ENCODE results near the gene BBS4.
"Not testable (repeated sequence)": the region's sequence is repeated elsewhere in the genome, so short reads cannot be mapped to it uniquely, and the experiment has no call there.

The BBS4 gene

DNA sequence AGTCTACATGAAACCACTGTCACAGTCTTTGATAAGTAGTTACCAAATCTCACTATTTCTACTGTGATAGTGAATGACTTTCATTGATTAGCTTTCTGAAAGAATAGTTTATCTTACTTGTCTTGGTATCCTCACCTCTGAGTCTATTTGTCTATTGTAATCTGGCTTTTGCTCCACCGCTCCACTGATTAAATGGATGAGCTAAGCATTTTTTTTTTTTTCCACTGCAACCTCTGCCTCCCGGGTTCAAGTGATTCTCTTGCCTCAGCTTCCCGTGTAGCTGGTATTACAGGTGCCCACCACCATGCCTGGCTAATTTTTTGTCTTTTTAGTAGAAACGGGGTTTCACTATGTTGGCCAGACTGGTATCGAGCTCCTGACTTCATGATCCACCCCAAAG, 12.9 kb downstream of the BBS4 start:
- DNase-seq (ENCODE audit: low read depth): no peak

DNA sequence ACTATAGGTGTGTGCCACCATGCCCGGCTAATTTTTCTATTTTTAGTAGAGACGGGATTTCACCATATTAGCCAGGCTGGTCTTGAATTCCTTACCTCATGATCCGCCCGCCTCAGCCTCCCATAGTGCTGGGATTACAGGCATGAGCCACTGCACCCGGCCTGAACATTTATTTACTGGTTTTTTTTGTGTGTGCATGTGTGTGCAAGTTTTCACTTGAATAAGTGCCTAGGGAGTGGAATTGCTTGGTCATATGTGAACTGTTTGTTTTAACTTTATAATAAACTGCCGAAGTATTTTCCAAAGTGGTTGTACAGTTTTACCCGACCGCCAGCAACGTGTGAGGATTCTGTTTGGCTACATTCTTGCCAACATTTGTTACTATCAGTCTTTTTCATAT, 14.1 kb downstream of the BBS4 start:
- DNase-seq (ENCODE audit: low read depth): no peak

DNA sequence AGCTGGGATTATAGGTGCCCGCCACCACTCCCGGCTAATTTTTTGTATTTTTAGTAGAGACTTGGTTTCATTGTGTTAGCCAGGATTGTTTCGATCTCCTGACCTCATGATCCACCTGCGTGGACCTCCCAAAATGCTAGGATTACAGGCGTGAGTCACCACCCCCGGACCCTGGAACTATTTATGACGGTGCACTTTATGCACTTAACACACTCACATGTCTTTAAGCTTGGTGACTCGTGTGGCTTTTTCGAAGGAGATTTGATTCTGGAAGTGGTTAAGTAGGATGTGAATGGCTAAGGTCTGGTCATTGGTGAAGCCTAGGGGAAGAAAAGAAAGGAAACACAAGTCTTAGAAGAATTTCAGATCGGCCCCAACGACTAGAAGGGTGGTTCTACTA, 20.3 kb downstream of the BBS4 start:
- peak; percentile 21 for DNase-seq (ENCODE audit: low read depth)

DNA sequence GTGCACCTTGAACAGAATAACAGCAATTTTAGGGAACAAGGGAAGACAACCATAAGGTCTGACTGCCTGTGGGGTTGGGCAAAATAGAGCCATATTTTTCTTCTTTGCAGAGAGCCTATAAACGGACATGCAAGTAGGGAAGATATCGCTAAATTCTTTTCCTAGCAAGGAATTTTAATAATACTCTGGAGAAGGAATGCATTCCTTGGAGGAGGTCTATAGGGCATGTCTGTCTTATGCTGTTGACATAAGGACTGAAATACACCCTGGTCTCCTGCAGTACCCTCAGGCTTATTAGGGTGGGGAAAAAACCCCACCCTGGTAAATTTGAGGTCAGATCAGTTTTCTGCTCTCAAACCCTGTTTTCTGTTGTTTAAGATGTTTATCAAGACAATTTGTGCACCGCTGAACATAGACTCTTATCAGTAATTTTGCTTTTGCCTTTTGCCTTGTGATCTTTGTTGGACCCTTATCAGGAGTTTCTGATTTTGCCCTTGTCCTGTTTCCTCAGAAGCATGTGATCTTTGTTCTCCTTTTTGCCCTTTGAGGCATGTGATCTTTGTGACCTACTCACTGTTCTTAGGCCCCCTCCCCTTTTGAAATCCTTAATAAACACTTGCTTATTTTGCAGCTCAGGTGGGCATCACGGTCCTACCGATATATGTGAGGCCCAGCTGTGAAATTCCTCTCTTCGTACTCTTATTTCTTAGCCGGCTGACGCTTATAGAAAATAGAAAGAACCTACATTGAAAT, 22.7 kb downstream of the BBS4 start:
- DNase-seq (ENCODE audit: low read depth): not testable (repeated sequence)

GRCh38 chr15:72722071-72722696, 36.2 kb downstream of the BBS4 start:
- peak; percentile 53 for DNase-seq (ENCODE audit: low read depth)

DNA sequence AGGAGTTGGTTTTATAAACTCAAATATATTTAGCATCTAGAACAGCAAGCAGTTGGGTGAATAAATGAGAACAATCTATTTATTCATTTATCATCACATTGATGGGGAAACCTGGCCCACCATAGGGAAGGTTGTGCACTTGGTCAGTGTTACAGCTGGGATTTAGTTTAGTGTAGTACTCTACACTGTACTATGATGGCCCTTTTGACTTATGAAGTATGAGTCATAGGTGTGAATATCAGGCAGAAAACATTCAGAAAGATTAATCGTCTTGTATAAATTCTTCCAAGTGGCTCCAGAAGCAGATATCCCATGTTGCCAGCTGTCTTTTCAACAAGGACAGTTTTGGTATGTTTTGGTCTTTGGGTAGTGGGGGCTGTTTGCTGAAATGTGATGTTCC, 38.0 kb downstream of the BBS4 start:
- peak; percentile 36 for DNase-seq (ENCODE audit: low read depth)

- DNase-seq (ENCODE audit: low read depth): no peak
Measured at GRCh38 chr15:72725446-72725845, 39.4 kb downstream of the BBS4 start.

DNA sequence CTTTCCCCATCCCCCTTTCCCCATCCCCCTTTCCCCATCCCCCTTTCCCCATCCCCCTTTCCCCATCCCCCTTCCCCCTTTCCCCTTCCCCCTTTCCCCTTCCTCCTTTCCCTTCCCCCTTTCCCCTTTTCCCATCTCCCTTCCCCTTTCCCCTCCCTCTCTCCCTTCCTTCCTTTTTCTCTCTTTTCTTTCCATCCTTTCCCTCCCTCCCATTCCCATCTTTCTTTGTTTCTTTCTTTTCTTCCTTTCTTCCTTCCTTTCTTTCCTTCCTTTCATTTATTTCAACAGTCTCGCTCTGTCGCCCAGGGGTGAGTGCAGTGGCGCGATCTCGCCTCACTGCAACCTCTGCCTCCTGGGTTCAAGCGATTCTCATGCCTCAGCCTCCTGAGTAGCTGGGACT, 39.8 kb downstream of the BBS4 start:
- DNase-seq (ENCODE audit: low read depth): not testable (repeated sequence)

- DNase-seq (ENCODE audit: low read depth): no peak
Measured at GRCh38 chr15:72727154-72727553, 41.1 kb downstream of the BBS4 start.

DNA sequence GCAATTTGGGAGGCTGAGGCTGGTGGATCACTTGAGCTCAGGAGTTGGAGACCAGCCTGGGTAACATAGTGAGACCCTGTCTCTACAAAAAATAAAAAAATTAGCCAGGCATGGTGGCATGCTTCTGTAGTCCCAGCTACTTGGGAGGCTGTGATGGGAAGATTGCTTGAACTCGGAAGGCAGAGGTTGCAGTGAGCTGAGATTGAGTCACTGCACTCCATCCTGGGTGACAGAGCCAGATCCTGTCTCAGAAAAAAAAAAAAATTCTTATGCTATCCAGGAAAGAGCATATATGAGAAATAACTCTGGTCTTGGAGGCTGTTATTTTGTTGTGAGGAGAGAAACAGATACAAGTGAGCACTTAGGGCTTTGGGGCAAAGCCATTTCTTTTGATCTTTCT, 42.2 kb downstream of the BBS4 start:
- DNase-seq (ENCODE audit: low read depth): not testable (repeated sequence)

DNA sequence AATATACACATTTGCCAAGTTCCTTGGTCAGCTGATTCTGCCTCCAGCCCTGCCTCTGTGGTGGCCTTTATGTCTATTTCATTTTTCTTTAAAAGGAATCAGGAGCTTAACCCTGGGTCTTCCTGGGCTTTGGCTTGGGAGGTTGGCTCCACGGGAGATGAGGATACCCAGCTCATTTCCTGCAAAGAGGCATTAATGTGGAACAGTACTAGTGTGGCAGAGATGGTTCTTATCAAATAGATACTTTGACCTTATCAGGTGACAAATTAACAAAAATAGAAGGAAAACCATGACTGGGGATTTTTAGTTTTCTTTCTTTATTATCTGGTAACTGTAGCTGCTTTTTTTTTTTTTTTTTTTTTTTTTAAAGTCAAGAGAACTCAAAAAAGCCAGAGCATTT, 42.8 kb downstream of the BBS4 start:
- DNase-seq (ENCODE audit: low read depth): no peak

DNA sequence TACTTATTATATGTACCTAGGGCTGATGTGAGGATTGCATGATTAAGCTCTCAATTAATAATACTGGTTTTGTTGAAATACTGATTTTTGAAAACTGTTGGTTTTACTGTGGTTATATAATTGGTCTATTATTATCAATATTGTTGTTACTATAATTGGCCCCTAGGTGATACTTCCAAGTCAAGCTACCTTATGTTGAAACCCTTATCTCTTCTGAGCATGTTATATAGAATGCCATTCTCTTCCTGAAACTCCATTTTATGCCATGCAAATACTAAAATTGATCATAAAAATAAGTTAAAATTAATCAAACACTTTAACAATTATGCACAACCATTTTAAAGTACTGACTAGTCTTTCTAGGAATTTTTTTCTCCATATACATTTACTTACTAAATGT, 46.1 kb downstream of the BBS4 start:
- no peak for DNase-seq (ENCODE audit: low read depth)

DNA sequence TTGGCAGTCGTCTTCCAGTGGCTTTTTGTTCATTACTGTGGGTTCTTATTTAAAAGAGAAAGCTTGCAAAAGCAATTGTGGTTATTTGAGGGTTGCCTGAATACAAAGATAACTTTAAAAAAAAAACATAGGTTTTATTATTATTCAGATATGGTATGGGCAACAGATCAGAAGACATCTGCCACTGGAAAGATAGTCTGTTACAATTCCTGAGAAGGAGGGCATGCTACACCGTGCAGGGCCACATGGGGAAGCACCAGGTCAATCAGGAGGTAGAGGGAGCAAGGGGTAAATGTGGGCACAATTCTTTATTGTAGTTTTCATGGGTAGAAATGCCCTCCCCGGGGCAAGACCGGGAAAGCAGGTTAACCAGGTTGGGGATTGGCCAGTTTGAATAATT, 46.5 kb downstream of the BBS4 start:
- no peak for DNase-seq (ENCODE audit: low read depth)

DNA sequence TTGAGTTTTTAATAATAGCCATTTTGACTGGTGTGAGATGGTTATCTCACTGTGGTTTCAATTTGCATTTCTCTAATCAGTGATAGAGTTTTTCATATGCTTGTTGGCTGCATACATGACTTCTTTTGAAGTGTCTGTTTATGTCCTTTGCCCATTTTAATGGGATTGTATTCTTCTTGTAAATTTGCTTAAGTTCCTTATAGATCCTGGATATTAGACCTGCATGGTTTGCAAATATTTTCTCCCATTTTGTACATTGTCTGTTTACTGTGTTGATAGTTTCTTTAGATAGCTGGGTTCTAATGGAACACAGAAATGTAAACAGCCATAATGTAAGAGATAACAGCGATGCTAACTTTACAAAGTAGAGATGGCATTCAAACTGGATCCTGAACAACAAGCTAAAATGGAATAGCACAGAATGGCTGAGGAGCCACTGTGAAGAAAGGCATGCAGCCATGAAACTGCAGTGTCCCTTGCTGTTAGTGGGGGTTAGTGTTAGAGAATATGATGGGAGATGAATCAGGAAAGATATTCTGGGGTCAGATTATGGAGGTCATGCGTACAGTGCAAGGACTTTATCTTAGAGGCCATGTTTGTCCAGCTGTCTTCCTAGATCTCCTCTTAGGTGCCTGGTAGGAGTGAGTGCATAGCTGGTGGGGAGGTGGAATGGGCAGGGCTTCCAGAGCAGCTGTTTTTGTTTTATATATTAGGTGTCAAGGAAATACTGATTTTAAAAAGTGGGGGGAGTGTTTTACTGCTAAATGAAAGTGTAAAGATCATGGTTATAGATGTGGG, 48.1 kb downstream of the BBS4 start:
- DNase-seq (ENCODE audit: low read depth): no peak

GRCh38 chr15:72735111-72735510, 49.1 kb downstream of the BBS4 start:
- DNase-seq (ENCODE audit: low read depth): no peak

DNA sequence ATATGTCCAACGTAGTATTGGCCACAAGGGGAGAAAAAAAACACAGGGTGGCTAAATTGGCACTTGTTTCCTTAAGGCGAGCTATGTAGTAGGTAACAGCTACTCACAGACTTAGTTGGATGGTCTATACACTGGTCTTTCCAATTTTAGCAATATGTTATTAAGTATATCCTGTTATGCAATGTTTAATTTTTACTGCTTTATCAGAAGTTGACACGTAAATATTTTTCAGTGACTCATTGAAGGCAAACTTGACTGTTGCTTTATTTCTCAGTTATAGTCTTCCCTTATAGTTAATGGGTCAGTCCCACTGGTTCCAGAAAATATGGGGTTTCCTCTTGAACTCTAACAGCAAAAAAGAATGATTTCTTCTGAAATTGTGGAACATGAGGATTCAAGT, 51.1 kb downstream of the BBS4 start:
- DNase-seq (ENCODE audit: low read depth): peak; percentile 27

DNA sequence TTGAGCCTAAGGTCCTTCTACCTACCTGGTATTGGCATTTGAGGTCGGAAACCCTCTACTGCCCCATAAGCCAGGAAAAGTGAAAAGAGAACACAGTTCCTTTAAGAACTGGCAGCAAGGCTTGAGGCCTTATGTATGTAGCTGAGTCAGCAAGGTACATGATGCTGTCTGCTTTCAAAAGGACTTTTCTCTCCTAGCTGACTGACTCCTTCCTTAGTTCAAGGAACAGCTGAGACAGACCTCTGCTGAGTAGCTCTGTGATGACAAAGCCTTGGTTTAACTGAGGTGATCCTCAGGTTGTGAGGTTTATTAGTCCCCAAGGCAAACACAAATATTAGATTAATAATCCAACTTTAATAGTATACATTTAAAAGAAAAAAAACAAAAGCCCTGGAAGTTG, 51.7 kb downstream of the BBS4 start:
- DNase-seq (ENCODE audit: low read depth): peak; percentile 17

- DNase-seq (ENCODE audit: low read depth): no peak
Measured at GRCh38 chr15:72740219-72740618, 54.2 kb downstream of the BBS4 start.

DNA sequence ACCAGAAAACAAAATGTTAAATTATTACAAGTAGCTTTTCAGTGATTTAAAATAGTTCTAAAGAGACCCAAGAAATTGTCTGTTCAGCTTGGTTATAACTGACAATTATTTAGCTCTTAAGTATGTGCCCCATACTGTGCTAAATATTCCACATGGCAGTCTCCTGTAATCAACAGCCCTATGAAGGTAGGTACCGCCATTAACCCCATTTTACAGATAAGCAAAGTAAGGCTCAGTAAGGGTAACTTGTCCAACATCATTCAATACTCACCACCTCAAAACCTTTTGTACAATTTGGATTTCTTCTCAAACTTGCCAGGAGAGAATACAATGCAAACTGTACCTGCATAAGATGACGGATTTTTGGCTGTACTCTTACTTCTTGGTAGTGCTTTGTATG, 63.7 kb downstream of the BBS4 start:
- no peak for DNase-seq (ENCODE audit: low read depth)

- DNase-seq (ENCODE audit: low read depth): peak; percentile 30
Measured at GRCh38 chr15:72751751-72752455, 65.9 kb downstream of the BBS4 start.

- peak; percentile 6 for DNase-seq (ENCODE audit: low read depth)
Measured at GRCh38 chr15:72754096-72754495, 68.1 kb downstream of the BBS4 start.

- peak; percentile 97 for DNase-seq (ENCODE audit: low read depth)
Measured at GRCh38 chr15:72758182-72758581, 72.2 kb downstream of the BBS4 start.

Data from amniotic epithelial cell (primary cell).